ENCODE data around the gene CREB5. TPM values are rescaled to one million over a fixed set of nuclear protein-coding genes. Genes with fewer than 3 reads are reported as not detected.

CREB5 gene
- total RNA-seq, 4 donors from 2014 or later, result 16.8 to 22.4 (median 20.9) TPM

DNA sequence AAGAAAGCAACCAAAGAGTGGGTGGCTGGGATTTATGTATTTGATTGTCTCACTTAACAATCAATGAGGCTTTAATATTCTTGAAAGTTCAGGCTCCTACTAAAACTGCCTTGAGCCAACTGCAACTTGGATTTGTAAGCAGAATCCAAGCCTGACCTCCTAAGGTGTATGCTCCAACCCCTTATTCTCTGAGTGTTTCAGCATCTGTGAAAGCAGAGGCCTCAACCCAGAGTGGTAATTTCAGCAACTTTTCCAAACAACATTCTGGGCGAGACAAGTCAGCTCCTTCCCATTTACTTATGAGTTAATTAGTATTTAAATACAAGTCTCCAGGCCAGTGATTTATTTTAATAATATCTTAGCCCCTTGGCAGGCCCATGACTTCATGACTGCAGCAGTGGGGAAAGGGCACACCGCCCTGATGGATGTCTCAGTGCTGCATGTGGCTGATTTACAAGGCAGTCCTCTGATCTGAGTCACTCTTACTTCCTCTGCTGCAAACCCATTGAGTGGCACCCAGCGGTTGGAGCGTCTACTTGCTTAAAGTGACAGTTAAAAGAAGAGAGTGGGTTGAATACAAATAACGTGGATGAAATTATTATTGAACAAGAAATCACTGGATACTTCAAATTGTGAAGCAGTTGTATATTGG is 336.7 kb downstream of the CREB5 start:
- peaks cover 0 to 59% (median 3%) of the 10 kb centered on the region in 4 donors for H3K4me1 ChIP-seq
- no peaks in the 10 kb centered on the region for H3K36me3 ChIP-seq
- peak overlapping the region in 2 of 4 donors; percentile 57 to 62 for H3K27ac ChIP-seq
- 56 to 64% methylated on average over 5 of the region's 5 CpGs for WGBS, 2 donors
- no peak for DNase-seq (ENCODE audit: low spot score in 2 of 2)
- no peaks in the 10 kb centered on the region for H3K9me3 ChIP-seq
- no peak overlapping the region for H3K4me3 ChIP-seq
- H3K27me3 ChIP-seq, result no peaks in the 10 kb centered on the region
- no peak for TF ChIP-seq POLR2A (IDR thresholded peaks at IDR 0.05)
- no peak for TF ChIP-seq CTCF (IDR thresholded peaks at IDR 0.05)
- TF ChIP-seq EP300 (IDR thresholded peaks at IDR 0.05), result no peak

GRCh38 chr7:28749638-28750037 is 337.3 kb downstream of the CREB5 start:
- TF ChIP-seq EP300 (IDR thresholded peaks at IDR 0.05) (no peak), CTCF (IDR thresholded peaks at IDR 0.05) (no peak), POLR2A (IDR thresholded peaks at IDR 0.05) (no peak)
- 19 to 27% methylated on average over 2 of the region's 2 CpGs for WGBS, 2 donors
- Histone ChIP-seq H3K27ac (peak overlapping the region in 1 of 4 donors; percentile 62), H3K9me3 (no peaks in the 10 kb centered on the region), H3K4me1 (peaks cover 0 to 63% (median 3%) of the 10 kb centered on the region in 4 donors), H3K27me3 (no peaks in the 10 kb centered on the region), H3K4me3 (no peak overlapping the region), H3K36me3 (no peaks in the 10 kb centered on the region)
- no peak for DNase-seq (ENCODE audit: low spot score in 2 of 2)

- Histone ChIP-seq H3K9me3 (no peaks in the 10 kb centered on the region), H3K4me1 (peaks cover 0 to 65% (median 3%) of the 10 kb centered on the region in 4 donors), H3K36me3 (no peaks in the 10 kb centered on the region), H3K27me3 (no peaks in the 10 kb centered on the region), H3K27ac (no peak overlapping the region), H3K4me3 (no peak overlapping the region)
- 93 to 94% methylated on average over 6 of the region's 6 CpGs for WGBS, 2 donors
- DNase-seq (ENCODE audit: low spot score in 2 of 2), result no peak
- no peak for TF ChIP-seq EP300 (IDR thresholded peaks at IDR 0.05)
- TF ChIP-seq CTCF (IDR thresholded peaks at IDR 0.05), result no peak
- no peak for TF ChIP-seq POLR2A (IDR thresholded peaks at IDR 0.05)
Measured at GRCh38 chr7:28750981-28751380, 338.7 kb downstream of the CREB5 start.

DNA sequence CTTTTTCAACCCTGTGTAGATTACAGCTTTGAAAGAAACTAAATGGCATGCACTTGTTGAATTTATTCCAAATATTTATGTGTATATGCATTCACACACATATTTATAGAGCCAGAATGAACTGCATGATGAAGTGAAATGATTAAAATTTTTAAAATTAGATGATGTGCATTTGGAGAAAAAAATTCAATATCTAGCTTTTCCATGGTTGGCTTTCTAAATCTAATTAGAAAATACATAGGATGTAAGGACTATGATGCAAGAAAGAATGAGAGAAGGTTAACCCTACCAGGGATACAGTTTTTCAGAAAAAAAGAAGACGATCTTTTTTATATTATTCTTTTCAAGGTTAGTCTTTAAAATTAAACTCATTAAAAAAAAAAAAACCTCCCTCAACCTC is 341.3 kb downstream of the CREB5 start:
- Histone ChIP-seq H3K27ac (peak overlapping the region; percentile 26 to 86 (median 68)), H3K27me3 (no peaks in the 10 kb centered on the region), H3K4me3 (no peak overlapping the region), H3K36me3 (no peaks in the 10 kb centered on the region), H3K9me3 (no peaks in the 10 kb centered on the region), H3K4me1 (peaks cover 0 to 46% (median 2%) of the 10 kb centered on the region in 4 donors)
- 33 to 34% methylated on average over 1 of the region's 1 CpG for WGBS, 2 donors
- TF ChIP-seq POLR2A (IDR thresholded peaks at IDR 0.05) (no peak), CTCF (IDR thresholded peaks at IDR 0.05) (no peak), EP300 (IDR thresholded peaks at IDR 0.05) (no peak)
- DNase-seq (ENCODE audit: low spot score in 2 of 2), result no peak

DNA sequence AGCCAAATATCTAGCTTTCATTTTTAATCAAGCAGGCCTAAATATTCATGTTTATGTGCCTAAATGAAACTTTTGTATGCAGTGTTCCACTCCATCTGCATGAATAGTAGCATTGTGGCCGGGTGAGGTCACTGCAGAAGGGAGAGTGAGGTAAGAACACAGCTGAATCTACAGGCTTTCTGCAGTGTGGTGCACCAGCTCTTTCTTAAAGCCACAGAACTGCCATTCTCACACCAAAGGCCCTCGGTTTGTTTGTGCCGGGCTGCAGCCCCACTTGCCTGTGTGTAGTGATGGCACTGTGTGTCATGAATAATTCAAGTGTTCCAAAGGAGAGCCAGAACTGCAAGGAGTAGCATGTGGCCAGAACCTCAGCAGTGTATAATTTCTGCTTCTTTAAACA is 341.7 kb downstream of the CREB5 start:
- 37 to 55% methylated on average over 3 of the region's 3 CpGs for WGBS, 2 donors
- no peaks in the 10 kb centered on the region for H3K27me3 ChIP-seq
- H3K4me1 ChIP-seq, result peaks cover 0 to 42% (median 2%) of the 10 kb centered on the region in 4 donors
- H3K36me3 ChIP-seq, result no peaks in the 10 kb centered on the region
- peak overlapping the region; percentile 9 to 86 (median 69) for H3K27ac ChIP-seq
- peak; percentile 52 to 54 for DNase-seq (ENCODE audit: low spot score in 2 of 2)
- H3K4me3 ChIP-seq, result no peak overlapping the region
- TF ChIP-seq POLR2A (IDR thresholded peaks at IDR 0.05) (peak in 1 of 2 donors; percentile 41), EP300 (IDR thresholded peaks at IDR 0.05) (peak in 1 of 2 donors; percentile 84), CTCF (IDR thresholded peaks at IDR 0.05) (peak in 1 of 5 experiments; percentile 32)
- H3K9me3 ChIP-seq, result no peaks in the 10 kb centered on the region
